ENCODE results near the gene CABLES2.

Gene CABLES2

DNA sequence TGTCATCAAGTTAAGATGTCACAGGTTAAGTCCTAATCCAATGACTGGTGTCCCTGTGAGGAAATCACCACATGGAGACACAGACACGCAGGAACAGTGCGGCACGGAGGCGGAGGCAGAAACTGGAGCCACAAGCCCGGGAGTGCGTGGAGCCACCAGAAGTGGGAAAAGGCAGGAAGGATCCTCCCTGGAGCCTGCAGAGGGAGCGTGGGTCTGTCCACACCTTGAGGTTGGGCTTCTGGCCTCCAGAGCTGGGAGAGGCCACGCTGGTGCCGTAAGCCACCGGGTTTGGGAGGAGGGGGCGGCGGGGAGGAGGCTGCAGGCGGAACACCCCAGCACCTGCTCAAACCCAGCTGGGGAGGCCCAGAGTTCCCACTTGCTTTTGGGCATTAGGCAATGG lies 3.8 kb downstream of the CABLES2 start:
- DNase-seq, result no peak

DNA sequence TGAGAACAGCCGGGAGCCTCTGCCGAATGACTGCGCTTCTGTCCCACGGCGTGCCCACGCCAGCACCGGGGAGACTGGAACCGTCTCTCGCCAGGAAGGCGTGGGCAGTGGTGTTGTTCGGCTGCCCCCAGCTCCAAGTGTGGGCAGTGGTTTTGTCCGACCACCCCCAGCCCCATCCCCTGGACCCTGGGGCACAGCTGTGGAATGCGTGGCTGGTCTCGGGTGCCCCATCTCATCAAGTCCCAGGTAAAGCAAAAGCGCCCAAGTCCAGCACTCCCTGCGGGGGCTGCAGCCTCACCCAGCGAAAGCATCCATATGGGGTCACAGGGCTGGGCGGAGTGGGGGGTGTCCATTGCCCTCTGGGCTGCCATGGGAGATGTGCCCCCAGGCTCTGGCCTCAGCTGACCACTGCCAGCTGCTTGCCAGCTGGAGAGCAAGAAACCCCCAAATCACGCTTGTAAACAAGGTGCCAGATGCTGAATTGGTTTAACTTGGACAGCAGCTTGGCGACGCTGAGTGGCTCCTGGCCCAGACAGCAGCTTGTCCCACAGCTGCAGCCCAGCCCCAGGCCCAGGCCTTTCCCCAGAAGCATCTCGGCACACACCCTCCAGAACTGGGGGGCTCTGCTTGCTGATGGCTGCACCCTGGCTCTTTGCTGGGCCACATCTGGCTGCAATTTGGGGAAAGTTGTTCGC lies 4.5 kb downstream of the CABLES2 start:
- DNase-seq, result no peak

DNA sequence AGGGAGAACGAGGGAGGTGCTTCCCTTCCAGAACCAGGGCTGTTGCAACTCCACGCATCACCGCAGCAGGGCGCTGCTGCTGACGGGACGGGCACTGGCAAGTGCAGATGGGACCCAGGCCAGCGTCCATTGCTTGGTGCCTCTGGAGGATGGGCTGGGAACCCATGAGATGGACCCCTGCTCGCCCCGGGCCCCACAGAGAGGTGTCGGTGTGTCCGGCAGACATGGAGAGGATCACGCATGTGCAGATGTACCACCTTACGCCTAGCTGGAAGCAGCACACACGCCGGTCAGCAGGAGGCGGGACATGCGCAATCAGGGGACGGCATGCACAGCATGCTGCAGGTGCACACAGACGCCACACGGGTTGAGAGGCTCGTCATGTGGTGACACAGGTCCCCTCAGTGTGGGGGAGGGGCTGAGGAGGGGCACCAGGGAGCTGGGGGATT lies 5.7 kb downstream of the CABLES2 start:
- no peak for DNase-seq

DNA sequence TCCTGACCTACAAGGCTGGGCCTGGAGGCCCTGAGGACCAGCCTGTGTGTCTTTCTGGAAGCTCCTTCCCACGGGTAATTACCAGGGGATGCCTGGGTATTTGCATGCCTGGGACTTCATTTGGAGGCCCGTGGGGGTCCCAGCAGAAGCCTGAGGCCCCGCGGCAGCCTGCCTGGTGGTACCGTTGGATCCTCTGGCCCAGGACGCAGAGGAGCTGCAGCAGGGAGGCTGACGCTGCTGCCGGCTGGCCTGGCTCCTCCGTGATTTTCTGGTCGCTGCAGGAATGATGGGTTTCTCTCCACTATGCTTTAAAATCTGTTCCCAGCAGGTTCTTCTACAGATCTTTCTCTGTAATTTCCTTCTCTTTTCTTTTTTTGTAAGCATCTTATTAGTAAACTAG lies 6.5 kb downstream of the CABLES2 start:
- no peak for DNase-seq

DNA sequence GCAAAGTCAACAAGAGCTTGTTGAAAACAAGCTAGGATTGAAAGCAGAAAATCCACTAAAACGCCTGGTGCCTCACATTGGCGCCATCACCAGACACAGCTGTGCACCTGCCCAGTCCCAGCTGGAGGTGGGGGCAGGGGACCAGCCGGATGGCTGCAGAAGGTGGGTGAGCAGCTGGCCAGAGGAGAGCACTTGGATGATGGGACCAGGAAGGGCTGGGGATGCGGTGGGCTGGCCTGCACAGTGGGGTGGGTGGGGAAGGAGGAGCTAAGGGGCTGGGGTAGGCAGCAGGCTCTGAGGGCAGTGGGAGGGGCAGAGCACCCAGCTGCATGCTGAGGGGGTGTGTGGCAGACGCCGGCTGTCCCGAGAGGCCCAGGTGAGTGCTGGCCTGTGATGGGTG lies 7.1 kb downstream of the CABLES2 start:
- no peak for DNase-seq

DNA sequence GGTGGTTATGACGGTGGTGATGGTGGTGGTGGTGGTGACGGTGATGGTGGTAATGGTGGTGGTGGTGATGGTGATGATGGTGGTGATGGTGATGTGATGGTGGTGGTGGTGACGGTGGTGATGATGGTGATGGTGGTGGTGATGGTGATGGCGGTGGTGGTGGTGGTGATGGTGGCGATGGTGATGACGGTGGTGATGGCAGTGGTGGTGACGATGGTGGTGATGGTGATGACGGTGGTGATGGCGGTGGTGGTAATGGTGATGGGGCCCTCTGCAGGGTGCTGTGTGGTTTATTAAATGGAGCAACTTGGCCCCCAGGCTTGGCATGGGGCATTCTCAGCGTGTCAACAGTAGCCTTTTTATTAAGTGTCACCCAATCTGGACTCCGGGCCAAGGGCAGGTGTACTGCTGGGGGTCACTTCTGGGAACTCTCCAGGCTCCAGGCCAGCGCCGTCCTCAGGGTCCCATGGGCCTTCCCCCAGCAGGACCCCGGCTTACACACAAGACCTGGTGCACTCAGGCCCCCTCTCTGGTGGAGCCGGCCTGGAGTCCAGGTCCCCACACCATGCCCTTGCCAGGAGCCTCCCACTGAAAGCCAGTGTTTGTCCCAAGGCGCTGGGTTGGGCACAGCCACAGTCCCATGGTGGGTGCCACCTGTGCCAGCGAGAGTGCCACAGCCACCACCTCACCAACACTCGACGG lies 8.8 kb downstream of the CABLES2 start:
- no peak for DNase-seq

DNA sequence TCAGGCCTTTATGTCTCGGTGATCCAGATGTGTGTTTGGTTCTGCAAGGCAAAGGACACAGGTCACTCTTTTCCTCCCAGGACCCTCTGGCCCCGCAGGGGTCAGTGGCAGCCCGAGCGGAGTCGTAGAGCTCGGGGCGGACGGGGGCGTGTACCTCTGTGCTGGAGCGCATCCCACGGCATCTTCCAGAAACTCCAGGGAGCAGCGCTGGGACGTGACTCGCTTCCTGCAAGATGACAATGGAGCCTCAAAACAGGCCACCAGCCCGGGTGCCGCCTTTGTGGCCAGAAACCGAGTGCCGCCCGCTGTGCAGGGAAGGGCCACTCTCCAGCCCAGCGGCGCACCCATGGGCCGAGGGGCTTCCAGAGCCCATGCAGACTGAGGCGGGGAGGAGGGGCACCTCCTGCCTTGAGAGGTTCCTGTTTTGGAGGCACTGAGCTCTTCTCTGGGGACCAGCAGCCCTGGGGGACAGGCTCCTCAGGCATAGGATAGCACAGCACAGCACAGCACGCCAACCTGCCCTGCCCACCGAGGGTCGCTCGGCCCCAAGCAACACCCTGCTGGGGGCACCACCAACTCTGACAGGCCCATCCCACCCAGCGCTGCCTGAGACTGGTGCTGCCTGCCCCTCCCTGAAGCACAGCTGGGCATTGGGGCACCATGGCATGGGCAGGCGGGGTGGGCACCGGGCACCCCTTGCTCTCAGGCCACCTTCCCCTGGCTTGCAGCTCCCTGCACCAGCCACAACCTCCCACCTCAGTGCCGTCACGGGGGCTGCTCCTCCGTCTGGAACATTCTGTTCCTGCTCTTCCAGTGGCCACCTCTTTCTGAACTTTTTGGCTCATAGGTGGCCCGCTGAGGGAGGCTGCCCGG lies 10.5 kb downstream of the CABLES2 start:
- DNase-seq, result no peak

DNA sequence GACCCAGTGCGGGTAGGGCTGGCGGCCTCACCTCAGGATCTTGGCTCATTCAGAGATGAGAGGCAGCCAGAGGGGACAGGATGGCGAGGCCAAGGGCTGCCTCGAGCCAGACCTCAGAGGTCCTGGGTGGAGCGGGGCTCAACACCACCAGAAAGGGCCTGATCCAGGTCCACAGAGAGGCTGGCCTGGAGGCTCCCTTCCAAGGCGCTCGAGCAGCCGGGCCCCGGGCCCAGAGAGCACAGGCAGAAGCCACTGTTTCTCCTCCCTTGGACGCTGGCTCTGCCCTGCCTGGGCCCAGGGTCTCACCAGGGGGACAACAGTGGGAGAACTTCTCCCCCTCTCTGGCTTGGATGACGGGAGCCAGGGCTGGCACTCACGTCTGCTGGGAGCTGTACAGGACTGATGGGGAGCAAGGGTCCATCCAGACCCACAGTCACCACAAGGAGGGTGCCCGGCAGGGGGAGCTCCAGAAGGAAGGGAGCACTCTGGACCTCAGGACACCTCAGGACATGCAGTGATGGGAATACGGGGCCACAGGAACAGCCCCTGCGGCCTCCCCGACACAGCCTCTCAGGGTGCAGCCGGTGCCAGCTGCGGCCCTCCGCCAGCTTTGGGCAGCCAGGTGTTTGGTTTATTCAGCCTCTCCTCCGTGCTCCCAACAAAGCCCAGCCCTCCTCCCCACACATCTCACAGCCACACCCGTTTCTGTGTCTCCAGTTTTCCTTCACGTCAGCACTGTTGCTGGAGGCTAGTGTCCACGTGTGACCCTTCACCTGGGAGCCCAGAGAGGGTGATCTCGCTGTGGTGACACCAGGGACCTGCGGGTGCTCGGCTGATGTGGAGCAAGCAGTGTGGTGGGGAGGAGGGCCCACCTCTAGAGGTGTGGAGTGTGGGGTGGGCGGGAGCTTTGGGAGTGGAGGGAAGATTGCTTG lies 11.5 kb downstream of the CABLES2 start:
- no peak for DNase-seq

DNA sequence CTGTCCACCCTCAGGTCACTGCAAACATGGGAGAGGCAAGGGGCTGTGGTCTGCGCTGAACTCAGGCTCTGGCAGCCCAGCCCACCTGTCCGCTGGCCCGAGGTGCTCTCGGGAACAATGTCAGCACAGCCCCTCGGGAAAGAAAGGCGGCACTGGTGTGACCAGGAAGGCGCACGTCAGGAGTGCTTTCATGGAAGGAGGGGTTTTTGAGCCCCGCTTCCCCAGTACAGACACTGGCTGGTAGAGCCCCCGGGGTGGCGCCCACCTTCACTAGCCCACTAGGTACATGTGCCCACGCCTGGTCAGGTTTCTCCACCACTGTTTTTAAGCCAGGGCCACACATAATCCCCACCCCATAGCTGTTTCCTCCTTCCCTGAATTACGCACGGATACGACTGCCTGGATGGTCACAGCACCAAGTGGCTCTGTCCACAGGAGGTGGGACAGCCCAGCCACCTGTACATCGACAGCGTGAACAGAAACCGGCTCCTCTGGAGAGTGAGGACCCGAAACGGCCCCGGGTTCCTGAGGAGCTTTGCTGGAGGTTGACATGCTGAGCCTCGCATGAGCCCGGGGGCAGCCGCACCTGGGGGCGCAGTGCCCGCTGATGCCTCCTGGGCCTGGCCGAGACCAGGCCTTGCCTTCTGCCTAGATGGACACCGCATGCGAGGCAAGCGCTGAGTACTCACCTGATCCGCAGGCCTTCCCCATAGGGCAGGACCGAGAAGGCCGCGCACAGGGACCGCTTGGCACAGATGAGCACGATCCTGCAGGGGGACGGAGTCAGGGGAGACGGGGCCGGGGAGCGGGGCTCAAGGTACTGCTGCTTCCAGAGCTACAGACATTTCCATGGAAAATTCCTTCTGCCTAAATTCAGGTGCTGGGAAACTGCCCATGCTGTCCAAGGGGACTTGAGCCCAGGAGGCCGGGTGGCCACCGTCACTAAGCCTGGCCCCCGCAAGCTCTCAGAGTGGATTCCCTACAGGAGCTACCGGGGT lies 12.5 kb downstream of the CABLES2 start:
- DNase-seq, result no peak

DNA sequence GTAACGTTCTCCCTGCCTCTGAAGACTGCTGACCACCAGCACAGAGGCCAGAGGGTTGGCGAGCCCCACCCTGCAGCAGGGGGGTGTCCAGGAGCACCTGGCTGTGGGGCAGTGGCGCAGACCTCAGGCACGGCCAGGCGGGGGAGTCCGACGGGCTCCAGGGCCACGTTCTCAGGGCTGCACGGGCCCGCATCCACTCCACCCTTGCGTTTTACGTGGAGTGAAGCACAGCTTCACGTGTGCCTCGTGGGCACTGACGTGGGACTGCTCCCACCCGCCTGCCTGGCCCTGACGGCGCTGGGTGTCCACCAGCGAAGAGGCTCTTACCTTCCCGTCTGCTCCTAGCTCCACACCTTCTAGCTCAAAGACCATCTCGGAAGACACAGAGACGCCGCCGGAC lies 13.3 kb downstream of the CABLES2 start:
- no peak for DNase-seq

DNA sequence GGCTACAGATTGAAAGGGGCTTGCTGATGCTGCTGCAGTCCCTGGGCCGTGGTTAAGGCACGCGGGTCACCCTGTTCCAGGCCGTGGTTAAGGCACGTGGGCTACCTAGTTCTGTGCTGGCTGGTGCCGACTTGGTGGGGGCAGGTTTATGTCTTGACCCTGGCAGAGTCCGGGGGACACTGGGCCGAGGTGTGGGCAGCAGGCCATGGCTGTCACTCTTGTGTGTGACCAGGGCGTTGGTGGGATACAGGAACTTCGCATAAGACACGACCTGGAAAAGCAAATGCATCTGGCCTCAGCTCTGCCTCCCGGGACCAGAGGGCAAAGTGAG lies 13.8 kb downstream of the CABLES2 start:
- no peak for DNase-seq

DNA sequence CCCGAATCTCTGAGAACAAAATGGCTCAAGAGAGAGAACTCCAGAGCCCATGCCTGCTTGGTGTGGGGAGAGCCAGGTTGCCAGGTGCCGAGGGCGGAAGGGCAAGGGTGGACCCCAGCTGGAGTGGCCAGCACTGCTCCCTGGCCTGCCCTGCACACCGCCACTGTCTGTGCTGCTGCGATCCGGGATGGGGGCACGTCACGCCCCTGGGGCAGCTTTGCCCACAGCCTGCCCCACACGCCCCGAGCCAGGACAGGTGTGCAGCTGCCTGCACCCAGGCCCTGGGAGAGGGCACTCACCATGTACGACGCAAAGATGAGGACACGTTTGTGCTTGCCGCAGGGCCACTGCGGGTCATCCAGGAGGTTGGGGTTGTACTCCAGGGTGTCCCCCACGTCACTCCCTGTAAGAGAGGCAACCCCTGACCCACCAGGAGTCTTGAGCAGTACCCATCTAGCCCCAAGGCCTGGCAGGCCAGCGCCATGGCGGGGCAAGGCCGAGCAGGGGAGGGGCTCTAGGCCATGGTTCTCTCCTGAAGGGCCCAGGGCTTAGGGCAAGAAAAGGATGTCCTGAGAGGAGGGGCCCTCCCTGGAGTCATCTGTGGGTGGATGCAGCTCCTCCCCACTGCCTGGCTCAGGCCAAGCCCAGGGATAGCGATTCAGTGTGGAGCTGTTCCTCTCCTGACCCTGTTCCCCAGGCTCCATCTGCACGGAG lies 14.3 kb downstream of the CABLES2 start:
- DNase-seq, result no peak

DNA sequence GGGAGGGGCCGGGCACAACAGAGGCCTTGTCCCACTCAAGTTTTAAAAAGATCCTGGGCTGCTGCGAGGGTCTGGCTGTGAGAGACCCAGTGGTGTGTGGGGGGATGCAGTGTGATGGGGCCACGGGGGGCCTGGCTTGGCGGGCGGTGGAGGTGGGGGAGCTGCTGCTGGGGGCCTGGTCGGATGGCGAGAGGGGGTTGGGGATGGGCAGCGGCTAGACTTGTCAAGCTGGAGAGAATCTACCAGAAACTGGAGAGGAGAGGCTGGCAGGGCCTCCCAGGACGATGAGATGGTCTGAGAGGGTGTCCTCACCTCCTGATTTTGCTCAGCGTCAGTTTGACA lies 15.0 kb downstream of the CABLES2 start:
- DNase-seq, result no peak

DNA sequence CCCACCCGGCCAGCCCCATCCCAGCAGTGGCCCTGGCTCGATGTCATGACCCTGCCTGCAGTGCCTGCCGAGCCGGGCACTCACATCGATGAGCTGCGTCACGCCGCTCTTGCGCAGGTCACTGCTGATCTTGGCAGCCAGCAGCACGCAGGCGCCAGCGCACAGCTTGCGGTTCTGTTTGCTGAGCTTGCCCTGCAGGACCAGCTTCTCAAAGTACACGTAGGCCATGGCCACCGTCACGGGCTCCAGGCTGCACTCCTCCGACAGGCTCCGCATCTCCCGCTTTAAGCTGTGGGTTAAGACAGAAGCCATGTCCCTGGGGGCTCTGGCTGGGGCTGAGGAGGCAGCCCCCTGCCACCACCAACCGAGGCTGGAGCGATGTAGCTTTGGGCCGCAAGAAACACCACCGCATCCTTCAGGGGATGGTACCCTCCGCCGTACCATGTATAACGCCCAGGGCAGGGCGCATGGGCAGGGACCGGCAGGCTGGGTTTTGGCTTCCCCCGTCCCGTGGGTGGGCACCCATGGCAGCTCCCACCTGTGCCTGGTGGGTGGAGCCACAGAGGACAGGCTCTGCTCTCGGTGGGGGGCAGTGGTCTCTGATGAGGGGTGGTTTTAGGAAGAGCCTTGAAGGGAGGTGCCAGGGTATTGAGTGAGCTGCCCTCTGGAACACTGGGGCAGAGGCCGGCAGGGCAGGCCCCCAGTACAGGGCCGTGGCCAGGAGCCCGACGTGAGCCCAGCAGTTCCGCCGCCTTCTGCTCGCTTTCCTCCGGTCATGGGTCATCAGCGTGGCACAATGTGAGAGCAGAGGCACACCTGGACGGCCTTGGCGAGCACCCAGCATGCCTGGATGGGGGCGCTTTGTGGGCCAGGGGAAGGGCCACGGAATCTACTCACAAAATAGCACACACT lies 15.7 kb downstream of the CABLES2 start:
- no peak for DNase-seq

DNA sequence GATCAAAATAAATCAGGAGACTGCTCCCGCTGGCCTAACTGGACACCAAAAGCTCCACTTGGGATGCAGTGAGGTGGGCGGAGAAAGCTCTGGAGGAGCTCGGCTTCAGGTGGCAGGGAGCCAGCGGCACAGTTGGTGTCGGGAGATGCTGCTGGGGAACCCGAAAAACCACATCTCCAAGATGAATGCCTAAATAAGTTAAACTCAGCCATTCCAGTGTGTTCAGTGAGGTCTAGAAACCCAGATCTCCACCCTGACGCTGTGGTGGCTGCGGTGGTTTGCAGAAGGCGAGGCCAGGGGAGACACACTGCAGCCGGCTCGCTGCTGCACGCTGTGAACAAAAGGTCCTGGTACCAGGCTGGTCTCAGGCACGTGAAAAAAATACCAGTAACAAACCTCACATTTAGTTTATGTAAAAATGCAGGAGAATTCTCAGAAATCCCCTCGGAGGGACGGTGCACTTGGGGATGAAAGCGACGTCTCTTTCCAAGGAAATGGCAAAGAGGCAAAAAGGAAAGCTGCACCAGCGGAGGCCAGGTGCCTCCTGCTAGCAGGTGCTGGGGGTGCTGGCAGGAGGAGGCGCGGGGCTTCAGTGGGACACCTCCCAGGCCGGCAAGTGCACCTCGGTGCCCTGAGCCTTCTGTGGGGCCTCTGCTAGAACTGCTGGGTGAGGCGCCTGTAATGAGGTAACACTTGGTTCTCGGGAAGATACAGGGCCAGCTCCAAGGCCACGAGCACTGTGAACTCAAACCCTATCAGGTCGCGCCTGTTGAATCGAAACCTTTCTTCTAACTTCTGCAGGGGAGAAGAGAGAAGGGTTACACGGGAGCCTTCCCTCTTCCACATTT lies 16.5 kb downstream of the CABLES2 start:
- DNase-seq, result no peak

DNA sequence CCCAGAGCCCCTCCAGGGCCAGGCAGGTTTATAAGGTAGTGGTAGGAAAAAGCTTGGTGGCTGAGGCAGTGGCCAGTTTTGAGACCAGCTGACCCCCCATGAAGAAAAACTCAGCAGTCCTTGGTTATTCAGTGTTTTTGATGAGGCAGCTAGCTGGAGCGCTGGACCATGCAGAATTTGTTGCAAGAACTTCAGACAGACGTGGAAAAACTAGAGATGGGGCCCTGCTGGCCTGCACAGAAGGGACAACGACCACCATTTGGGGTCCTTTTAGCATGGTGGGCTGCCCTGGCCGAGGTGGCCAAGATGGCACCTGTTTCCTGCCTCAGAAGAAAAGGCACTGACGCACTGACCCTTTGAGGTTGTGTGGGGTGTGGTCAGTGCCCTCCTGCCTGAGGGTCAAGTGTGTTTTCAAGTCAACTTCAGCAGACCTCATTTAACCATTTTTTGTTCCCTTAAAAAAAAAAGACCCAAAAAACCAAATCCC lies 17.4 kb downstream of the CABLES2 start:
- no peak for DNase-seq

DNA sequence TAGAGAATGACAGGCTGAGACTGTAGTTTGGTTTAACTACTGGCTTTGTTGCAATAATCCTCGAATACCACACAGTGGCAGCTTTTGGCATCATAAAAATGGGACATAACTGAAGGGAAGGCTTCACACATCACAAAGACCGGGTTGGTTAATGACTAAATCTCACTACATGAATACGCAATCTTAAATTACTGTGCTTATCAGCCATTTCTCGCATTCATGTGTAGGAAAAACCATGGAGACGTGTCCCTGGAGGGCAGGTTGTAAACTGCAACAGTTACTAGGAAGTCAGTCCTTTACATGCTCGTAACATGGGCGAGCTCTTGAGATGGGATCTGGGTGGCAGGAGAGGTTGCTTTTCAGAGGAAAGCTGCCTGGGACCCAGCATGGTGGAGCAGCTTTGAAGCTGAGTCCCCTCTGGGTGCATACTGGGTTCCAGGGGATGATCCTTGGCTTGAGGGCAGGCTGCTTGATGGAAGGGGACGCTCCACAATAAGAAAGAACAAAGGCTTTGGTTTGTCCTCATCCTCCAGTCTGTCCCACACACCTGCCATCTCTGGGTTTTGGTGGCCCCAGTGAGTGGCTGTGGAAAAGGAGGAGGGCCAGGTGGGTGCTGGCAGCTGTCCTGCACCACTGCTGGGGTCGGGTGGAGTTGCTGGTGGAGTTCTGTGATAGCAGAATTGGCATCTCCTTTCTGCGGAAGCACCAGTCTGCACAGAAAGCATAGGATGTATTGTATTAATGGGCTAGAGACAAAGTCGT lies 18.1 kb downstream of the CABLES2 start:
- no peak for DNase-seq
